Trophoblast cell (in vitro differentiated cells and primary cell): ENCODE data around the gene SETD3.

Source experiments
- DNase-seq, 2 donors: peaks; one replicate each; pipeline ENCODE4 v3.0.0-alpha.2; 2016
- H2AFZ ChIP-seq: 2 replicates; pipeline ENCODE4 v1.6.1; 2013; ENCODE audit warnings: low read length, moderate library complexity, mild to moderate bottlenecking; ENCODE audit not compliant: insufficient read depth, poor library complexity
- H2AK5ac ChIP-seq: 2 replicates; pipeline ENCODE4 v1.6.1; 2013; ENCODE audit warnings: mild to moderate bottlenecking, low read length
- H2BK120ac ChIP-seq: 2 replicates; pipeline ENCODE4 v1.6.1; 2013; ENCODE audit warnings: low read length, mild to moderate bottlenecking, moderate library complexity; ENCODE audit not compliant: insufficient read depth, poor library complexity
- H2BK12ac ChIP-seq: 2 replicates; pipeline ENCODE4 v1.6.1; 2013; ENCODE audit warnings: mild to moderate bottlenecking, low read length, moderate library complexity
- H2BK5ac ChIP-seq: 2 replicates; pipeline ENCODE4 v1.6.1; 2013; ENCODE audit warnings: low read length, low read depth, moderate library complexity, mild to moderate bottlenecking; ENCODE audit not compliant: poor library complexity
- H3K14ac ChIP-seq: 2 replicates; pipeline ENCODE4 v1.6.1; 2013; ENCODE audit warnings: mild to moderate bottlenecking, low read length
- H3K18ac ChIP-seq: 2 replicates; pipeline ENCODE4 v1.6.1; 2013; ENCODE audit warnings: mild to moderate bottlenecking, low read length
- H3K23ac ChIP-seq: 2 replicates; pipeline ENCODE4 v1.6.1; 2013; ENCODE audit warnings: low read length
- H3K27ac ChIP-seq: 2 replicates; pipeline ENCODE4 v1.5.1; 2013; ENCODE audit warnings: low read depth, mild to moderate bottlenecking, inconsistent platforms, low read length, moderate library complexity
- H3K27me3 ChIP-seq: 2 replicates; pipeline ENCODE4 v1.6.1; 2013; ENCODE audit warnings: inconsistent platforms, mild to moderate bottlenecking, low read length, moderate library complexity; ENCODE audit not compliant: insufficient read depth
- H3K36me3 ChIP-seq, 2 experiments: 1 replicate in 1 of 2; 2 replicates in 1 of 2; pipeline ENCODE4 v1.6.1; 2013; ENCODE audit warnings: low read length in 2 of 2, mild to moderate bottlenecking in 2 of 2, moderate library complexity in 1 of 2; ENCODE audit not compliant: insufficient read depth in 2 of 2, control insufficient read depth in 1 of 2
- H3K4ac ChIP-seq: 2 replicates; pipeline ENCODE4 v1.6.1; 2013; ENCODE audit warnings: low read depth, mild to moderate bottlenecking, low read length, moderate library complexity
- H3K4me1 ChIP-seq, 2 experiments: 1 replicate in 1 of 2; 2 replicates in 1 of 2; pipeline ENCODE4 v1.6.1; 2013; ENCODE audit warnings: low read length in 2 of 2, mild to moderate bottlenecking in 2 of 2, moderate library complexity in 1 of 2; ENCODE audit not compliant: insufficient read depth in 2 of 2, control insufficient read depth in 1 of 2
- H3K4me2 ChIP-seq: 2 replicates; pipeline ENCODE4 v1.6.1; 2013; ENCODE audit warnings: inconsistent platforms, mild to moderate bottlenecking, low read length, moderate library complexity
- H3K4me3 ChIP-seq: 2 replicates; pipeline ENCODE4 v1.5.1; 2013; ENCODE audit warnings: mild to moderate bottlenecking, low read depth, low read length, inconsistent platforms
- H3K79me1 ChIP-seq: one replicate; pipeline ENCODE4 v1.6.1; 2013; ENCODE audit warnings: low read length
- H3K79me2 ChIP-seq: 2 replicates; pipeline ENCODE4 v1.6.1; 2013; ENCODE audit warnings: low read length, mild to moderate bottlenecking; ENCODE audit not compliant: control insufficient read depth, insufficient read depth, poor library complexity
- H3K9ac ChIP-seq: 2 replicates; pipeline ENCODE4 v1.6.1; 2013; ENCODE audit warnings: mild to moderate bottlenecking, low read length
- H3K9me3 ChIP-seq: 2 replicates; pipeline ENCODE4 v1.6.1; 2013; ENCODE audit warnings: low read depth, mild to moderate bottlenecking, control low read depth, inconsistent platforms, low read length; ENCODE audit not compliant: insufficient read depth
- H4K12ac ChIP-seq: 2 replicates; pipeline ENCODE4 v1.6.1; 2013; ENCODE audit warnings: low read depth, mild to moderate bottlenecking, low read length, moderate library complexity
- H4K8ac ChIP-seq: 2 replicates; pipeline ENCODE4 v1.6.1; 2013; ENCODE audit warnings: low read depth, mild to moderate bottlenecking, low read length, moderate library complexity
- H4K91ac ChIP-seq: one replicate; pipeline ENCODE4 v1.6.1; 2013; ENCODE audit warnings: low read depth, mild to moderate bottlenecking, low read length, moderate library complexity
- WGBS: extraction: QIAGEN DNeasy Blood & Tissue Kit; methylation state at CpG from one replicate; pipeline ENCODE4 v1.1.7; 2013; ENCODE audit warnings: missing lambda C conversion rate; ENCODE audit not compliant: insufficient read length, insufficient coverage; ENCODE audit errors: extremely low coverage; 5-methylcytosine and 5-hydroxymethylcytosine counted together

SETD3 gene

GRCh38 chr14:99512110-99512449, 31.4 kb upstream of the SETD3 start:
- H3K79me2 ChIP-seq: no peaks in the 10 kb centered on the region
- no peaks in the 10 kb centered on the region for H3K79me1 ChIP-seq
- H2BK120ac ChIP-seq: no peak overlapping the region
- no peak overlapping the region for H3K4ac ChIP-seq
- DNase-seq: no peak
- no peaks in the 10 kb centered on the region for H3K27me3 ChIP-seq
- no peak overlapping the region for H2AFZ ChIP-seq
- peaks cover 68 to 69% of the 10 kb centered on the region in 2 experiments for H3K36me3 ChIP-seq
- peaks cover 2% of the 10 kb centered on the region for H3K9me3 ChIP-seq
- H3K9ac ChIP-seq: no peak overlapping the region
- H3K4me3 ChIP-seq: no peak overlapping the region
- no peak overlapping the region for H3K23ac ChIP-seq
- no peak overlapping the region for H3K14ac ChIP-seq
- H4K12ac ChIP-seq: no peak overlapping the region
- no peak overlapping the region for H3K27ac ChIP-seq
- no peaks in the 10 kb centered on the region for H3K4me1 ChIP-seq
- H3K18ac ChIP-seq: no peak overlapping the region
- H3K4me2 ChIP-seq: no peak overlapping the region
- H4K8ac ChIP-seq: no peak overlapping the region
- no peak overlapping the region for H2BK5ac ChIP-seq
- H2BK12ac ChIP-seq: no peak overlapping the region
- WGBS: no CpG with 5 or more reads among the region's 10 CpGs
- no peak overlapping the region for H2AK5ac ChIP-seq
- no peak overlapping the region for H4K91ac ChIP-seq

- H3K79me2 ChIP-seq: no peaks in the 10 kb centered on the region
- H3K23ac ChIP-seq: no peak overlapping the region
- no peak overlapping the region for H3K4ac ChIP-seq
- no peaks in the 10 kb centered on the region for H3K27me3 ChIP-seq
- no peaks in the 10 kb centered on the region for H3K4me1 ChIP-seq
- no peak overlapping the region for H4K12ac ChIP-seq
- H3K14ac ChIP-seq: no peak overlapping the region
- H2BK5ac ChIP-seq: no peak overlapping the region
- H4K91ac ChIP-seq: no peak overlapping the region
- DNase-seq: no peak
- no peak overlapping the region for H3K27ac ChIP-seq
- H3K4me3 ChIP-seq: no peak overlapping the region
- no peak overlapping the region for H3K4me2 ChIP-seq
- no peak overlapping the region for H3K9ac ChIP-seq
- H3K36me3 ChIP-seq: peaks cover 72 to 73% of the 10 kb centered on the region in 2 experiments
- no peak overlapping the region for H2BK120ac ChIP-seq
- no peak overlapping the region for H2AK5ac ChIP-seq
- no peak overlapping the region for H2AFZ ChIP-seq
- no peak overlapping the region for H4K8ac ChIP-seq
- no CpG with 5 or more reads among the region's 12 CpGs for WGBS
- no peak overlapping the region for H3K18ac ChIP-seq
- H2BK12ac ChIP-seq: no peak overlapping the region
- H3K79me1 ChIP-seq: no peaks in the 10 kb centered on the region
- peaks cover 2% of the 10 kb centered on the region for H3K9me3 ChIP-seq
Observed at GRCh38 chr14:99511421-99512109, 30.9 kb upstream of the SETD3 start.

- Histone ChIP-seq H3K79me1 (no peaks in the 10 kb centered on the region), H4K8ac (no peak overlapping the region), H2BK12ac (no peak overlapping the region), H2BK120ac (no peak overlapping the region), H3K27ac (no peak overlapping the region), H3K4me3 (no peak overlapping the region), H4K91ac (no peak overlapping the region), H4K12ac (no peak overlapping the region), H3K9ac (no peak overlapping the region), H3K79me2 (no peaks in the 10 kb centered on the region), H2AFZ (no peak overlapping the region), H2BK5ac (no peak overlapping the region), H3K4ac (no peak overlapping the region), H3K18ac (no peak overlapping the region), H3K23ac (no peak overlapping the region), H2AK5ac (no peak overlapping the region), H3K4me2 (no peak overlapping the region), H3K9me3 (peaks cover 2% of the 10 kb centered on the region), H3K4me1 (no peaks in the 10 kb centered on the region), H3K14ac (no peak overlapping the region), H3K36me3 (peaks cover 79 to 82% of the 10 kb centered on the region in 2 experiments), H3K27me3 (no peaks in the 10 kb centered on the region)
- DNase-seq: no peak
- no CpG with 5 or more reads among the region's 15 CpGs for WGBS
Observed at GRCh38 chr14:99510556-99511139, 30.0 kb upstream of the SETD3 start.

- Histone ChIP-seq H3K9me3 (peaks cover 2% of the 10 kb centered on the region), H3K36me3 (peaks cover 80 to 88% of the 10 kb centered on the region in 2 experiments), H3K4me3 (no peak overlapping the region), H3K27me3 (no peaks in the 10 kb centered on the region), H3K27ac (no peak overlapping the region), H3K4me2 (no peak overlapping the region), H2AK5ac (no peak overlapping the region), H2BK120ac (no peak overlapping the region), H2AFZ (no peak overlapping the region), H3K18ac (no peak overlapping the region), H3K9ac (no peak overlapping the region), H3K79me2 (no peaks in the 10 kb centered on the region), H3K4ac (no peak overlapping the region), H4K91ac (no peak overlapping the region), H3K14ac (no peak overlapping the region), H2BK12ac (no peak overlapping the region), H3K79me1 (no peaks in the 10 kb centered on the region), H3K4me1 (no peaks in the 10 kb centered on the region), H3K23ac (no peak overlapping the region), H4K12ac (no peak overlapping the region), H2BK5ac (no peak overlapping the region), H4K8ac (no peak overlapping the region)
- DNase-seq: no peak
- no CpG with 5 or more reads among the region's 27 CpGs for WGBS
Observed at GRCh38 chr14:99509871-99510555, 29.4 kb upstream of the SETD3 start.
